NCI-H345 treated with DMSO at 0.1 percent for 48 hours (cell line): ENCODE measurements around the gene TNF.
"Not testable (repeated sequence)": the region's sequence is repeated elsewhere in the genome, so short reads cannot be mapped to it uniquely, and the experiment has no call there.

Source experiments
- DNase-seq: peaks from one replicate; lab custom pipeline; 2025; ENCODE audit not compliant: unreplicated experiment; lab: John Stamatoyannopoulos, UW

TNF gene

GRCh38 chr6:31543639-31544038 is 31.7 kb upstream of the TNF start:
- no peak for DNase-seq

GRCh38 chr6:31544676-31545075 is 30.7 kb upstream of the TNF start:
- no peak for DNase-seq

GRCh38 chr6:31545291-31545690 is 30.1 kb upstream of the TNF start:
- no peak for DNase-seq

- peak; percentile 92 for DNase-seq
These were observed 28.9 kb upstream of the TNF start, which contains the start of gene ATP6V1G2 for GRCh38 chr6:31546339-31546957. TSS of gene ATP6V1G2 (minus strand) at chr6:31546608. CDS start at chr6:31546559, 49 bp downstream.

GRCh38 chr6:31546958-31547726 is 28.2 kb upstream of the TNF start, which contains the start of gene NFKBIL1:
TSS of gene NFKBIL1 (plus strand) at chr6:31547608. CDS start at chr6:31547695, 87 bp downstream.
- DNase-seq = peak; percentile 98

GRCh38 chr6:31547727-31548543 is 27.4 kb upstream of the TNF start:
- DNase-seq = no peak

- no peak for DNase-seq
These were observed 26.9 kb upstream of the TNF start for GRCh38 chr6:31548544-31548873.

- not testable (repeated sequence) for DNase-seq
These were observed 24.0 kb upstream of the TNF start for GRCh38 chr6:31551371-31551770.

- DNase-seq = no peak
These were observed 19.1 kb upstream of the TNF start for GRCh38 chr6:31556307-31556706.

- no peak for DNase-seq
These were observed 17.7 kb upstream of the TNF start for GRCh38 chr6:31557443-31558317.

- DNase-seq = no peak
These were observed 17.1 kb upstream of the TNF start for GRCh38 chr6:31558318-31558625.

- DNase-seq = no peak
These were observed 16.5 kb upstream of the TNF start for GRCh38 chr6:31558631-31559500.

GRCh38 chr6:31559606-31559957 is 15.8 kb upstream of the TNF start:
- DNase-seq = no peak

GRCh38 chr6:31559958-31560696 is 15.2 kb upstream of the TNF start:
- DNase-seq = no peak

GRCh38 chr6:31560697-31561058 is 14.7 kb upstream of the TNF start:
- DNase-seq = no peak

GRCh38 chr6:31567531-31568370 is 7.6 kb upstream of the TNF start:
- no peak for DNase-seq

GRCh38 chr6:31568537-31568961 is 6.8 kb upstream of the TNF start:
- no peak for DNase-seq

GRCh38 chr6:31569861-31570536 is 5.4 kb upstream of the TNF start:
- no peak for DNase-seq
